ENCODE data around the gene ANKS1B.

Gene ANKS1B

DNA sequence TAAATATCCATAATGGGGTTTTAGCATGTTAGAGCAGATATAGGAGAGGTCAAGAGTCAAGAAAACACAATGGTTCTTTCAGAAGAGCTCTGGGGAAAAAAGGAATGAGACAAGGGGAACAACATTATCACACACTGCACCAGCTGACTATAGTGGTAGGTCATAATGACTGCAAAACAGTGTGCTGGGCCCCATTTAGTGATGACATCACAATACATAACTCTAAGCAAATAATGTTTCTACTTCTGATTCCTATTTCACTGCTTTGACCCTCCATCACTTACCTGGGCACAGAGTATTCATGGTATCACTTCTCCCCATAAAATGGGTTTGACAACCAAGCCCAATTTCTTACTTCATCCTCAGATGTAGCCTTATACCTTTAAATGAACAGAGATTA lies 275.1 kb downstream of the ANKS1B start:
- CTCF ChIA-PET, result interaction anchor here (1.2 to 1.3 kb wide), 2 partner anchors 15 to 47 kb away, joined by 3 read pairs; no protein-coding TSS in a partner anchor
- no peak for DNase-seq (ENCODE audit: extremely low spot score)
- POLR2A ChIA-PET, result no interaction called here
- TF ChIP-seq, protein P1, sequence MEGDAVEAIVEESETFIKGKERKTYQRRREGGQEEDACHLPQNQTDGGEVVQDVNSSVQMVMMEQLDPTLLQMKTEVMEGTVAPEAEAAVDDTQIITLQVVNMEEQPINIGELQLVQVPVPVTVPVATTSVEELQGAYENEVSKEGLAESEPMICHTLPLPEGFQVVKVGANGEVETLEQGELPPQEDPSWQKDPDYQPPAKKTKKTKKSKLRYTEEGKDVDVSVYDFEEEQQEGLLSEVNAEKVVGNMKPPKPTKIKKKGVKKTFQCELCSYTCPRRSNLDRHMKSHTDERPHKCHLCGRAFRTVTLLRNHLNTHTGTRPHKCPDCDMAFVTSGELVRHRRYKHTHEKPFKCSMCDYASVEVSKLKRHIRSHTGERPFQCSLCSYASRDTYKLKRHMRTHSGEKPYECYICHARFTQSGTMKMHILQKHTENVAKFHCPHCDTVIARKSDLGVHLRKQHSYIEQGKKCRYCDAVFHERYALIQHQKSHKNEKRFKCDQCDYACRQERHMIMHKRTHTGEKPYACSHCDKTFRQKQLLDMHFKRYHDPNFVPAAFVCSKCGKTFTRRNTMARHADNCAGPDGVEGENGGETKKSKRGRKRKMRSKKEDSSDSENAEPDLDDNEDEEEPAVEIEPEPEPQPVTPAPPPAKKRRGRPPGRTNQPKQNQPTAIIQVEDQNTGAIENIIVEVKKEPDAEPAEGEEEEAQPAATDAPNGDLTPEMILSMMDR (IDR thresholded peaks at IDR 0.05; ENCODE audit: control extremely low read depth, extremely low read depth, low read depth, missing control alignments), result no peak

DNA sequence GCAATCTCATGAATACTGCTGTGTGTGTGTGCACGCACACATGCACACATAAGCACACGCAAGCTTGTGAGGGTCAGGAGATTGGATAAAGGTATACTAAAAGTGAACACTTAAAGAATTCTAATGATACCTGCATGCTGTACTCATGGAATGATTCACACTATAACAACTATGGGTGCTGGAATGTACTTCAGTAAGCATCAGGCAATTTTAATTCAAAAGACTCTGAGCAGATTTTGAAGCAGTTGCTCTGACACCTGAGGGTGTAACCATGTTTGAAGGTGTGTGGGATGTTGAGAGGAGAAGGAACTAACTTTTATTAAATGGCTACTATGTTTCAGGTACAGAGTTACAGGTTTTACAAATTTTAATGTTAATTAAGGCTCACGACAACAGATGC lies 275.6 kb downstream of the ANKS1B start:
- POLR2A ChIA-PET, result no interaction called here
- TF ChIP-seq, protein P1 (IDR thresholded peaks at IDR 0.05; ENCODE audit: control extremely low read depth, extremely low read depth, low read depth, missing control alignments), result no peak
- CTCF ChIA-PET, result interaction anchor here (1.6 kb wide), 1 partner anchor 89 kb away, joined by 5 read pairs; no protein-coding TSS in a partner anchor
- no peak for DNase-seq (ENCODE audit: extremely low spot score)

DNA sequence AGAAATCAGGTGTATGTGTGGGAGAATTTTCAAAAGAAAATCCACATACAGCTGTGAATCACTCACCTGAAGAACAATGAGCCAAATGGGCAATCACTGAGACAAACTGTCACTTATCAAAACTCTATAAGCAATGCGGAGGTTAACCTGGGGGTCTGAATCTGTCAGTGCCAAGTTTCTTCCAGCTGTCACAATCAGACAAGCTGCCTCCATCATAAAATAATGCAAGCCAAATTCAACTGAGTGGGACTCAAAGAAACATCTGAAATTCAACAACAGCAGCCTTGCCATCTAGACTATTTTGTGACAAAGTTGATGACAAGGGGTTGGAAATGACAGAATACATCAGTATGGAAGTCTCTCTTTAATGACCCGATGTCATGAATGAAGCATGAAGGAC lies 276.9 kb downstream of the ANKS1B start:
- ChIA-PET POLR2A (no interaction called here), CTCF (interaction anchor here (1.2 to 1.6 kb wide), 3 partner anchors 9 to 88 kb away, joined by 3 to 5 read pairs (median 3); no protein-coding TSS in a partner anchor)
- no peak for DNase-seq (ENCODE audit: extremely low spot score)
- TF ChIP-seq, protein P1 (IDR thresholded peaks at IDR 0.05; ENCODE audit: control extremely low read depth, extremely low read depth, low read depth, missing control alignments), result no peak

DNA sequence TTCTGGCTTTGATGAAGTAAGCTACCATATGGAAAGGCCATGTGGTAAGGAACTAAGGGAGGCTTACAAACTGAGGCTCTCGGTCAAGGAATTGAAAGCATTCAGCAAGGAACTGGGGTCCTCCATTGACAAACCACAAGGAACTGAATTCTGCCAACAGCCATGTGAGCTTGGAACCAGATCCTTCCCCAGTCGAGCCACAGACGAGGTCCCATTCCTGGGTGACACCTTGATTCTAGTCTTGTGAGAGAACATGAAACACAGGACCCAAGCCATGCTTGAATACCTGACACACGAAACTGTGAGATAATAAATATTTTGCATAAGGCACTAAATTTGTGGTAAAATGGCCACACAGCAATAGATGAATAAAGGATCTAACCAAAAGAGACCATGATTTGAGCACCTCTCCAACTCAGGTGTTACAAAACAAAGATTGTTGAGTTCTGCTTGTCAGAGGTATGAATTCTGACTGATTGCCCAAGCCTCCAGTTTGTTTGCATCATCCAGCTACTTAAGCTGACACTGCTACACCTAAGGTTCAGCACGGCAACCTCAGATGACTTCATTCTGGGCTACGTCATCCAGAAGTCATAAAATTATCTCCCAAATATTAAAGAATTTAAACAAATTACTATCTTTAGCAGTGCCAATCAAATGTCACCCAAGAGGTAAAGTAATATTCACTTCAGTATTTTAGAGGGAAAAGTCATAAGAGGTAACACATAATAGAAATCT lies 277.8 kb downstream of the ANKS1B start:
- TF ChIP-seq, protein P1 (IDR thresholded peaks at IDR 0.05; ENCODE audit: control extremely low read depth, extremely low read depth, low read depth, missing control alignments), result no peak
- DNase-seq (ENCODE audit: extremely low spot score), result no peak
- ChIA-PET POLR2A (no interaction called here), CTCF (no interaction called here)

DNA sequence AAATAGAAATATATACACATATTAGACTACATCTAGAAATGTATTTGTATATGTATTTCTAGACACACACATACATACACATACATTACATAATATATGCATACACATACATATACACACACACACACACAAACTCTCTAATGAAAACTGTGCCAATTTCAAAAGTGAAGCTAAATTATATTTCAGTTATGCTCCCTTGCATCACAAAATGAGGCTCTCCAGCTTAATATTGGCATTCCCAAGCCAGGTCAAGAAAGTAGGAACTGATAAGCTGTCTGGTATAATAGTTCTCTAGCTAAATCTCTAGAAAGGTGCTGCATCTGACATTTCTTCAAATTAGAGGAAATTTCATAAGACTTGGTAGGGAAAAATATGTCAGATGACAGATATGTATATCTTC lies 280.3 kb downstream of the ANKS1B start:
- POLR2A ChIA-PET, result no interaction called here
- TF ChIP-seq, protein P1 (IDR thresholded peaks at IDR 0.05; ENCODE audit: control extremely low read depth, extremely low read depth, low read depth, missing control alignments), result no peak
- CTCF ChIA-PET, result interaction anchor here (1.4 kb wide), 1 partner anchor 10 kb away, joined by 4 read pairs; no protein-coding TSS in a partner anchor
- no peak for DNase-seq (ENCODE audit: extremely low spot score)

DNA sequence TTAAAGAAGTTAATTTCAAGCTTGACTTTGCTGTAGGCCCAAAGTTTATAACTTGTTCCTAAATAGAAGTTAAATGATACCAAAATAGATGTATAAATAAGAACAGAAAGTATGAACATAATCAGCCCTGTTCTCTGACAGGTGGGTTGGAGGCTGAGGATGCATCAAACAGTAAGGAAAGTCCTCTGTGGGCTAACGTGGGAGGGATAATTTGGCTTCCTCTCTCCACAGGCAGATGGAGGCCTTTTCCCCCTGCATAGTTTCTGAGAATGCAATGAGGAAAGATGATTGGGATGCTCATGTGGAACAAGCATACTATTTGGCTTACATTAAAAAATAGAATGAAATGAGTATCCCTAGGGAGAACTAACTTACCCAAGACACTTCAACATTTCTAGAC lies 280.7 kb downstream of the ANKS1B start:
- TF ChIP-seq, protein P1 (IDR thresholded peaks at IDR 0.05; ENCODE audit: control extremely low read depth, extremely low read depth, low read depth, missing control alignments), result no peak
- ChIA-PET CTCF (no interaction called here), POLR2A (no interaction called here)
- no peak for DNase-seq (ENCODE audit: extremely low spot score)

Measured in GM10248 (cell line).